ENCODE measurements around the gene KCNK7. TPM values are rescaled to one million over a fixed set of nuclear protein-coding genes. Genes with fewer than 3 reads are reported as not detected.

The KCNK7 gene
- total RNA-seq = 1 to 10 TPM in 2 of 10 donors, under 1 TPM in 6, not detected in 2; 0.22 to 1.5 (median 0.35) TPM
- 1 to 10 TPM in 1 of 2 donors, under 1 TPM in 1; 0.48 to 1.4 TPM for polyA plus RNA-seq
- long read RNA-seq, donor 1 = 0 reads
- long read RNA-seq, donor 2, partial matches to known transcripts = 1 of 1 reads
- long read RNA-seq, donor 2, other reads (novel, unspliced or antisense) = 0 of 1 reads
- long read RNA-seq, donor 3 = 0 reads

- DNase-seq = no peak
- peaks cover 0 to 75% (median 27%) of the 10 kb centered on the region in 9 donors for H3K36me3 ChIP-seq
- H3K4me1 ChIP-seq = peaks cover 5 to 38% (median 15%) of the 10 kb centered on the region in 9 donors
- peak within 1 kb of the TSS in 2 of 10 donors; percentile 15 for H3K27ac ChIP-seq
- H3K9me3 ChIP-seq = no peaks in the 10 kb centered on the region
- peak in 1 of 8 donors; percentile 6 for ATAC-seq
- TF ChIP-seq CTCF (IDR thresholded peaks at IDR 0.05) = no peak
- H3K27me3 ChIP-seq = no peaks in the 10 kb centered on the region
- H3K4me3 ChIP-seq = no peak within 1 kb of the TSS
- 69 to 70% methylated on average over 12 of the region's 12 CpGs for WGBS, 2 donors
- intact Hi-C loops (cut with DNase I) = no loop called here
These were observed at the start of gene KCNK7 for GRCh38 chr11:65595543-65596281. Gene KCNK7 (minus strand): TSS chr11:65595800. CDS start chr11:65595772, 28 bp downstream.

GRCh38 chr11:65644837-65645236 is 49.2 kb upstream of the KCNK7 start:
- no peak for TF ChIP-seq CTCF (IDR thresholded peaks at IDR 0.05)
- intact Hi-C loops (cut with DNase I) = no loop called here
- no peak overlapping the region for H3K4me3 ChIP-seq
- H3K27me3 ChIP-seq = peaks cover 0 to 8% (median 0%) of the 10 kb centered on the region in 7 donors
- WGBS, 2 donors = 84 to 90% methylated on average over 11 of the region's 11 CpGs
- no peaks in the 10 kb centered on the region for H3K9me3 ChIP-seq
- ATAC-seq (no peak), DNase-seq (no peak)
- H3K36me3 ChIP-seq = peaks cover 2 to 92% (median 13%) of the 10 kb centered on the region in 9 donors
- H3K4me1 ChIP-seq = peaks cover 13 to 35% (median 26%) of the 10 kb centered on the region in 9 donors
- H3K27ac ChIP-seq = no peak overlapping the region

- TF ChIP-seq CTCF (IDR thresholded peaks at IDR 0.05) = no peak
- H3K36me3 ChIP-seq = peaks cover 0 to 84% (median 13%) of the 10 kb centered on the region in 9 donors
- intact Hi-C loops (cut with DNase I) = no loop called here
- peaks cover 20 to 44% (median 33%) of the 10 kb centered on the region in 9 donors for H3K4me1 ChIP-seq
- no peak overlapping the region for H3K4me3 ChIP-seq
- DNase-seq (no peak), ATAC-seq (no peak)
- H3K27me3 ChIP-seq = peaks cover 0 to 8% (median 0%) of the 10 kb centered on the region in 7 donors
- H3K27ac ChIP-seq = peak overlapping the region in 1 of 10 donors; percentile 2
- WGBS, 2 donors = 76 to 82% methylated on average over 6 of the region's 6 CpGs
- no peaks in the 10 kb centered on the region for H3K9me3 ChIP-seq
These were observed 48.4 kb upstream of the KCNK7 start for GRCh38 chr11:65643971-65644370.

- Histone ChIP-seq H3K27me3 (peaks cover 0 to 6% (median 0%) of the 10 kb centered on the region in 7 donors), H3K36me3 (peaks cover 0 to 70% (median 13%) of the 10 kb centered on the region in 9 donors), H3K27ac (peak overlapping the region in 2 of 10 donors; percentile 95 to 98), H3K9me3 (no peaks in the 10 kb centered on the region), H3K4me3 (peak overlapping the region in 3 of 10 donors; percentile 75 to 86 (median 81)), H3K4me1 (peaks cover 21 to 56% (median 45%) of the 10 kb centered on the region in 9 donors)
- TF ChIP-seq CTCF (IDR thresholded peaks at IDR 0.05) = no peak
- no peak for DNase-seq
- intact Hi-C loops (cut with DNase I) = no loop called here
- WGBS, 2 donors = 47 to 67% methylated on average over 49 of the region's 49 CpGs
- ATAC-seq = no peak
These were observed 46.5 kb upstream of the KCNK7 start for GRCh38 chr11:65642014-65642671.
